Left lung (tissue), 10 donors: Measurements from ENCODE around the gene MAMLD1. TPM values are rescaled to one million over a fixed set of nuclear protein-coding genes. Genes with fewer than 3 reads are reported as not detected.

ENCODE experiments used
- ATAC-seq: fragments of 200-7000 bp; cut with Tn5 transposase; one replicate; pipeline ENCODE4 v1.9.1; 2020; ENCODE audit warnings: moderate library complexity
- DNase-seq, 4 donors: peaks; one replicate each; pipeline ENCODE4 v3.0.0-alpha.2; 2013 to 2020
- H3K27ac ChIP-seq, 2 donors: fragments of 200-600 bp; sonication (generic) in 1 of 2; one replicate each; pipeline versions ENCODE4 v1.5.0 to v1.8.0; 2020 to 2021
- H3K27me3 ChIP-seq, 2 donors: fragments of 200-600 bp; sonication (generic) in 1 of 2; one replicate each; pipeline versions ENCODE4 v1.5.0 to v1.8.0; 2020 to 2021
- H3K36me3 ChIP-seq, 2 donors: fragments of 200-600 bp; sonication (generic) in 1 of 2; one replicate each; pipeline versions ENCODE4 v1.5.0 to v1.8.0; 2020 to 2021
- H3K4me1 ChIP-seq, 2 donors: fragments of 200-600 bp; one replicate each; pipeline ENCODE4 v1.8.0; 2021
- H3K4me3 ChIP-seq, 2 donors: fragments of 200-600 bp; sonication (generic) in 1 of 2; one replicate each; pipeline versions ENCODE4 v1.5.0 to v1.8.0; 2020 to 2021; ENCODE audit warnings: mild to moderate bottlenecking in 1 of 2
- H3K9me3 ChIP-seq, 2 donors: fragments of 200-600 bp; sonication (generic) in 1 of 2; one replicate each; pipeline versions ENCODE4 v1.5.0 to v1.8.0; 2020 to 2021
- intact Hi-C, 2 donors: fragments of 100-400 bp; cut with DNase I; formaldehyde crosslinking; loops; one replicate each; pipeline versions ENCODE4 v1.11.2 to v1.14.2; 2022
- polyA plus RNA-seq, 6 donors: library from polyadenylated mRNA; unstranded; fragments of 120-200 nt; gene quantifications; one replicate each; pipeline ENCODE4 v1.2.1, GENCODE V29; 2013; ENCODE audit not compliant: insufficient read length in 6 of 6
- total RNA-seq, 2 donors: library from RNA; stranded (reverse); fragmentation: NEBNext Ultra II Directional; extraction: Animal tissue kit (Norgen Biotek cat#: 25700); gene quantifications; one replicate each; pipeline ENCODE4 v1.2.1, GENCODE V29; 2021
- TF ChIP-seq, protein P1 (sequence below), 2 donors: fragments of 200-600 bp; sonication (generic) in 1 of 2; IDR thresholded peaks; one replicate each; pipeline versions ENCODE4 v1.5.0 to v1.8.0; 2021; ENCODE audit warnings: antibody characterized with exemption in 2 of 2
- donor health status: DM: no; HTN: yes; CAD: no.
- donor health status: DM: no; HTN: no; CAD: no.

The MAMLD1 gene
- total and polyA plus RNA-seq, 8 donors: 3.6 to 18.4 (median 14.6) TPM

- Histone ChIP-seq H3K4me1 (no peaks in the 10 kb centered on the region), H3K27ac (no peak overlapping the region), H3K4me3 (no peak overlapping the region), H3K9me3 (no peaks in the 10 kb centered on the region), H3K27me3 (no peaks in the 10 kb centered on the region), H3K36me3 (no peaks in the 10 kb centered on the region)
- TF ChIP-seq, protein P1, sequence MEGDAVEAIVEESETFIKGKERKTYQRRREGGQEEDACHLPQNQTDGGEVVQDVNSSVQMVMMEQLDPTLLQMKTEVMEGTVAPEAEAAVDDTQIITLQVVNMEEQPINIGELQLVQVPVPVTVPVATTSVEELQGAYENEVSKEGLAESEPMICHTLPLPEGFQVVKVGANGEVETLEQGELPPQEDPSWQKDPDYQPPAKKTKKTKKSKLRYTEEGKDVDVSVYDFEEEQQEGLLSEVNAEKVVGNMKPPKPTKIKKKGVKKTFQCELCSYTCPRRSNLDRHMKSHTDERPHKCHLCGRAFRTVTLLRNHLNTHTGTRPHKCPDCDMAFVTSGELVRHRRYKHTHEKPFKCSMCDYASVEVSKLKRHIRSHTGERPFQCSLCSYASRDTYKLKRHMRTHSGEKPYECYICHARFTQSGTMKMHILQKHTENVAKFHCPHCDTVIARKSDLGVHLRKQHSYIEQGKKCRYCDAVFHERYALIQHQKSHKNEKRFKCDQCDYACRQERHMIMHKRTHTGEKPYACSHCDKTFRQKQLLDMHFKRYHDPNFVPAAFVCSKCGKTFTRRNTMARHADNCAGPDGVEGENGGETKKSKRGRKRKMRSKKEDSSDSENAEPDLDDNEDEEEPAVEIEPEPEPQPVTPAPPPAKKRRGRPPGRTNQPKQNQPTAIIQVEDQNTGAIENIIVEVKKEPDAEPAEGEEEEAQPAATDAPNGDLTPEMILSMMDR (IDR thresholded peaks at IDR 0.05): no peak
- DNase-seq (no peak), ATAC-seq (no peak)
- intact Hi-C loops: loop anchor here in 1 of 2 donors (10.0 kb wide), 1 partner anchor 114 kb away; no protein-coding TSS in a partner anchor
These were observed 7.6 kb downstream of the MAMLD1 start for GRCh38 chrX:150370589-150371312.

- intact Hi-C loops: loop anchor here in 1 of 2 donors (10.0 kb wide), 1 partner anchor 113 kb away; no protein-coding TSS in a partner anchor
- TF ChIP-seq, protein P1 (IDR thresholded peaks at IDR 0.05): no peak
- H3K4me1 ChIP-seq: no peaks in the 10 kb centered on the region
- no peak overlapping the region for H3K27ac ChIP-seq
- no peaks in the 10 kb centered on the region for H3K9me3 ChIP-seq
- H3K27me3 ChIP-seq: no peaks in the 10 kb centered on the region
- no peak for ATAC-seq
- no peak overlapping the region for H3K4me3 ChIP-seq
- H3K36me3 ChIP-seq: no peaks in the 10 kb centered on the region
- DNase-seq: no peak
These were observed 8.8 kb downstream of the MAMLD1 start for GRCh38 chrX:150371877-150372276.

DNA sequence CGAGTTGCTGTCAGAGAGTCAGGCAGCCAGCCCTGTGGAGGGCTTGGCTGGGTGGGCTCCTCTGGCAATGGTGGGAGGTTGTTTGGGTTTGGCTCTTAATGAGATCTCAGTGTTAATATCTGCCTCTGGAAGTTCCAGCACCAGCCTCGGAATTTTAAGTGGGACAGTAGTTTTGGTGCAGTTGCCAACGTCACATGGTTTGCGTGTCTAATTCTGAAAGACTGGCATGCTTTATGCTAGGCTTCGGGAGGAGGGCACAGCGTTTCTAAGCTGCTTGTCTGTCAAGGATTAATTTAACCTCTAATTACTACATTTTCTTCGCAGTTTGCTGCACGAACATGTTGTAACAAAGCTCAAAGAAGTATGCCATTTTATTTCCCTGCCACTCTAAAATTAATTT lies 9.2 kb downstream of the MAMLD1 start:
- intact Hi-C loops: loop anchor here in 1 of 2 donors (10.0 kb wide), 1 partner anchor 113 kb away; no protein-coding TSS in a partner anchor
- H3K9me3 ChIP-seq: no peaks in the 10 kb centered on the region
- no peak overlapping the region for H3K27ac ChIP-seq
- ATAC-seq (no peak), DNase-seq (no peak)
- no peaks in the 10 kb centered on the region for H3K36me3 ChIP-seq
- H3K27me3 ChIP-seq: no peaks in the 10 kb centered on the region
- no peak overlapping the region for H3K4me3 ChIP-seq
- TF ChIP-seq, protein P1 (IDR thresholded peaks at IDR 0.05): no peak
- no peaks in the 10 kb centered on the region for H3K4me1 ChIP-seq

DNA sequence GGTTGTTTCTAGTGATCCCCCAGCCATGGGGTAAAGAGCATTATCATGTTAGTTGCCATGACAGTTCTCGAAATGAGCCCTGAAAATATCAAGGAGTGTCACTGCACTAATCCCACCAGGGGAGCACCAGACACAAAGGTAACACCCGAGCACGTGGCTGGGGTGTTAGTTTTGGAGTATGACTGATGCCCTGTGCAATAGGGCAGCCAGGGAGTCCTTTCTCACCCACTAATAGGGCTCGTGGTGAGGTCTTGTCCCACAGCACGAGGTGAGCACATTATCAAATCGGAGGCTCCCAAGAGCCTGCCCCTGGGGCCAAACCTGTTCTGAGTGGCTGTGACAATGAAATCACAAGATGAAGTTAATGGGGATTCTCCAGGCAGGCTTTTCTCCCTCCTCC lies 9.6 kb downstream of the MAMLD1 start:
- ATAC-seq (no peak), DNase-seq (no peak)
- no peaks in the 10 kb centered on the region for H3K4me1 ChIP-seq
- TF ChIP-seq, protein P1 (IDR thresholded peaks at IDR 0.05): no peak
- H3K27me3 ChIP-seq: no peaks in the 10 kb centered on the region
- H3K9me3 ChIP-seq: no peaks in the 10 kb centered on the region
- no peaks in the 10 kb centered on the region for H3K36me3 ChIP-seq
- no peak overlapping the region for H3K27ac ChIP-seq
- intact Hi-C loops: loop anchor here in 1 of 2 donors (10.0 kb wide), 1 partner anchor 112 kb away; no protein-coding TSS in a partner anchor
- H3K4me3 ChIP-seq: no peak overlapping the region

GRCh38 chrX:150375243-150375770 lies 12.2 kb downstream of the MAMLD1 start:
- Histone ChIP-seq H3K9me3 (no peaks in the 10 kb centered on the region), H3K27me3 (no peaks in the 10 kb centered on the region), H3K36me3 (no peaks in the 10 kb centered on the region), H3K4me3 (no peak overlapping the region), H3K27ac (no peak overlapping the region), H3K4me1 (no peaks in the 10 kb centered on the region)
- TF ChIP-seq, protein P1 (IDR thresholded peaks at IDR 0.05): no peak
- ATAC-seq (no peak), DNase-seq (no peak)
- intact Hi-C loops: loop anchor here in 1 of 2 donors (10.0 kb wide), 1 partner anchor 109 kb away; no protein-coding TSS in a partner anchor
